IPS-15b (cell line): ENCODE measurements around the gene ZNF107.
"Not testable (repeated sequence)": the region's sequence is repeated elsewhere in the genome, so short reads cannot be mapped to it uniquely, and the experiment has no call there.

Experiments used
- H3K27me3 ChIP-seq: one replicate; pipeline ENCODE4 v1.6.1; 2013; ENCODE audit warnings: low read length; ENCODE audit not compliant: control insufficient read depth, insufficient read depth
- H3K36me3 ChIP-seq: one replicate; pipeline ENCODE4 v1.6.1; 2013; ENCODE audit warnings: low read length; ENCODE audit not compliant: control insufficient read depth, insufficient read depth
- H3K4me1 ChIP-seq: one replicate; pipeline ENCODE4 v1.6.1; 2013; ENCODE audit warnings: mild to moderate bottlenecking, low read length; ENCODE audit not compliant: control insufficient read depth, insufficient read depth
- H3K4me3 ChIP-seq: one replicate; pipeline ENCODE4 v1.5.1; 2013; ENCODE audit warnings: low read depth, low read length
- H3K9ac ChIP-seq: one replicate; pipeline ENCODE4 v1.6.1; 2013; ENCODE audit warnings: low read depth, mild to moderate bottlenecking, low read length
- H3K9me3 ChIP-seq: one replicate; pipeline ENCODE4 v1.6.1; 2013; ENCODE audit warnings: mild to moderate bottlenecking, low read length; ENCODE audit not compliant: control insufficient read depth, insufficient read depth

The ZNF107 gene

GRCh38 chr7:64686493-64687184, 20.7 kb downstream of the ZNF107 start:
- no peak overlapping the region for H3K9ac ChIP-seq
- H3K4me3 ChIP-seq: no peak overlapping the region
- H3K9me3 ChIP-seq: no peaks in the 10 kb centered on the region
- no peaks in the 10 kb centered on the region for H3K4me1 ChIP-seq
- H3K36me3 ChIP-seq: peaks cover 16% of the 10 kb centered on the region
- H3K27me3 ChIP-seq: no peaks in the 10 kb centered on the region

GRCh38 chr7:64687249-64687648, 21.3 kb downstream of the ZNF107 start:
- no peaks in the 10 kb centered on the region for H3K27me3 ChIP-seq
- H3K4me3 ChIP-seq: no peak overlapping the region
- peaks cover 16% of the 10 kb centered on the region for H3K36me3 ChIP-seq
- H3K9me3 ChIP-seq: no peaks in the 10 kb centered on the region
- H3K4me1 ChIP-seq: no peaks in the 10 kb centered on the region
- no peak overlapping the region for H3K9ac ChIP-seq

- H3K4me1 ChIP-seq: no peaks in the 10 kb centered on the region
- no peak overlapping the region for H3K4me3 ChIP-seq
- peaks cover 2% of the 10 kb centered on the region for H3K36me3 ChIP-seq
- H3K9ac ChIP-seq: no peak overlapping the region
- H3K9me3 ChIP-seq: no peaks in the 10 kb centered on the region
- no peaks in the 10 kb centered on the region for H3K27me3 ChIP-seq
Measured at GRCh38 chr7:64688988-64689387, 23.1 kb downstream of the ZNF107 start.

- H3K9me3 ChIP-seq: no peaks in the 10 kb centered on the region
- no peaks in the 10 kb centered on the region for H3K27me3 ChIP-seq
- H3K4me3 ChIP-seq: no peak overlapping the region
- no peaks in the 10 kb centered on the region for H3K4me1 ChIP-seq
- no peak overlapping the region for H3K9ac ChIP-seq
- H3K36me3 ChIP-seq: peaks cover 4% of the 10 kb centered on the region
Measured at GRCh38 chr7:64691831-64692230, 25.9 kb downstream of the ZNF107 start.

- not testable (repeated sequence) for H3K9ac ChIP-seq, H3K4me3 ChIP-seq, H3K4me1 ChIP-seq, H3K27me3 ChIP-seq, H3K9me3 ChIP-seq
- peaks cover 13% of the 10 kb centered on the region for H3K36me3 ChIP-seq
Measured at GRCh38 chr7:64697863-64698262, 31.9 kb downstream of the ZNF107 start.

GRCh38 chr7:64706625-64707292, 40.8 kb downstream of the ZNF107 start:
- Histone ChIP-seq H3K4me1 (no peaks in the 10 kb centered on the region), H3K4me3 (no peak overlapping the region), H3K36me3 (no peaks in the 10 kb centered on the region), H3K9ac (no peak overlapping the region), H3K27me3 (no peaks in the 10 kb centered on the region), H3K9me3 (peaks cover 41% of the 10 kb centered on the region)

- H3K4me1 ChIP-seq, H3K9ac ChIP-seq, H3K4me3 ChIP-seq, H3K36me3 ChIP-seq, H3K9me3 ChIP-seq, H3K27me3 ChIP-seq: not testable (repeated sequence)
Measured at GRCh38 chr7:64717896-64718295, 52.0 kb downstream of the ZNF107 start.

- Histone ChIP-seq H3K9ac (no peak overlapping the region), H3K4me1 (no peaks in the 10 kb centered on the region), H3K27me3 (no peaks in the 10 kb centered on the region), H3K4me3 (no peak overlapping the region), H3K9me3 (no peaks in the 10 kb centered on the region), H3K36me3 (no peaks in the 10 kb centered on the region)
Measured at GRCh38 chr7:64729089-64729848, 63.3 kb downstream of the ZNF107 start.

GRCh38 chr7:64733550-64734240, 67.8 kb downstream of the ZNF107 start:
- no peaks in the 10 kb centered on the region for H3K36me3 ChIP-seq
- no peaks in the 10 kb centered on the region for H3K4me1 ChIP-seq
- no peak overlapping the region for H3K4me3 ChIP-seq
- no peaks in the 10 kb centered on the region for H3K27me3 ChIP-seq
- H3K9ac ChIP-seq: no peak overlapping the region
- no peaks in the 10 kb centered on the region for H3K9me3 ChIP-seq

- Histone ChIP-seq H3K27me3 (no peaks in the 10 kb centered on the region), H3K4me3 (no peak overlapping the region), H3K36me3 (no peaks in the 10 kb centered on the region), H3K9ac (no peak overlapping the region), H3K4me1 (no peaks in the 10 kb centered on the region), H3K9me3 (peaks cover 5% of the 10 kb centered on the region)
Measured at GRCh38 chr7:64736575-64736974, 70.6 kb downstream of the ZNF107 start.

- H3K4me1 ChIP-seq, H3K27me3 ChIP-seq, H3K9me3 ChIP-seq, H3K9ac ChIP-seq, H3K4me3 ChIP-seq, H3K36me3 ChIP-seq: not testable (repeated sequence)
Measured at GRCh38 chr7:64738403-64738802, 72.5 kb downstream of the ZNF107 start.
